Stimulated activated CD8-positive, alpha-beta memory T cell treated with anti-CD3 and anti-CD28 coated beads, Interleukin-15, amount 100 ng/mL, for 1 hour (primary cell): ENCODE measurements around the gene TMC5.
"Not testable (repeated sequence)": the region's sequence is repeated elsewhere in the genome, so short reads cannot be mapped to it uniquely, and the experiment has no call there.

Experiments
- DNase-seq: peaks from one replicate; pipeline ENCODE4 v3.0.0-alpha.2; 2020; ENCODE audit warnings: low read depth

TMC5 gene

DNA sequence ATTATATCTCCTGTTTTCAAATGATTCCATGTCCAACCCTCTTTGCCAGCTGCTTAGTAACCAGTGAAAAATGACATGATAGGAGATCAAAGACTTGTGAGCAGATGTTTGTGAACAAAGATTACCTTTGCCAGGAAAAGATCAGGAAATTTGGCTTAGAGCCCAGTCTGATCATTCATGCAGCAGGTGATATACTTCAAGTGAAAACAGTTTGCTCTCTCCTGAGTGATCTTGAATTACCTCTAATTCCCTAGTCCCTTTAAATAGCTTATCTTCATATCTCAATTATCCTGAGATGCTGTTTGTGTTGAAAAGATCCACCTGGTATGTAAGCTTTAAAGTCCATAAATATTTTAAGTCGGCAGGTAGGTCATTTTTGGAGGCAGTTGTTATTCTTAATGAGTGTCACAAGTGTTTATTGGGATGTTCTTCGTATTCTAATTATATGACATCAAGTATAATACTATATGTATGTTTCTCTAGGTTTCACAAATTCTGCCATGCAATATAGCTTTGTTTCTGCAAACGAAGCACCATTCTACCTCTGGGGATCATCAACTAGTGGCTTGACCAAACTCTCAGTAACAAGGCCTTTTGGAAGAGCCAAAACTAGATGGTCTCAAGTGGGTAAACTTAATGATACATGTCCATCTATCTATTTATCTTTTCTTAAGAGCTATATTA lies 124.6 kb downstream of the TMC5 start:
- DNase-seq: no peak

DNA sequence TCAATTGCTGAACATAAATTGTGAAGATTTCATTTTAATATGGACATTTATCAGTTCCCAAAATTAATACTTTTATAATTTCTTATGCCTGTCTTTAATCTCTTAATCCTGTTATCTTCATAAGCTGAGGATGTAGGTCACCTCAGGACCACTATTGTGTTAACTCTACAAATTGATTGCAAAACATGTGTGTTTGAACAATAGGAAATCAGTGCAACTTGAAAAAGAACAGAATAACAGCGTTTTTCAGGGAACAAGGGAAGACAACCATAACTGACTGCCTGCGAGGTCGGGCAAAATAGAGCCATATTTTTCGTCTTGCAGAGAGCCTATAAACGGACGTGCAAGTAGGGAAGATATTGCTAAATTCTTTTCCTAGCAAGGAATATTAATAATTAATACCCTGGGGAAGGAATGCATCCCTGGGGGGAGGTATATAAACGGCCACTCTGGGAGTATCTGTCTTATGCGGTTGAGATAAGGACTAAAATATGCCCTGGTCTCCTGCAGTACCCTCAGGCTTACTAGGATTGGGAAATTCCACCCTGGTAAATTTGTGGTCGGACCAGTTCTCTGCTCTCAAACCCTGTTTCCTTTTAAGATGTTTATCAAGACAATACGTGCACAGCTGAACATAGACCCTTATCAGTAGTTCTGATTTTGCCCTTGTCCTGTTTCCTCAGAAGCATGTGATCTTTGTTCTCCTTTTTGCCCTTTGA lies 125.8 kb downstream of the TMC5 start:
- DNase-seq: not testable (repeated sequence)

DNA sequence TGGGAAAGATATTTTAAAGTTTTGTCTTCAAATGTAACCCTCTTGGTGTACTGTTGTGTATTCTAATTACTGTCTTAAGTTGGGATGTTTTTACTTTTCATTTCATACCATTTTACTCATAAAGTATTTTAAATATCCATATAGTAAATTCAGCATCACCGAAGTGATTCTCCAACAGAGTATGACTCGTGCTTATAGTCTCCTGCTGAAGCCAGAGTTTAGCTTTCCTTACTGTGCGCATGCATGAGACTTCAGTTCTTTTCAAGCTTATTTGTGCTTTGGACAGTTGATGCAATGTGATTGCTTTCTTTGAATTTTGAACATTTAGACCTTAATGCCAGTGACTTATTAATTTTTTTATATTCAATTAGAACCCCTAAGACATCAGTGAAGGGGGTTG lies 130.5 kb downstream of the TMC5 start:
- no peak for DNase-seq
